ENCODE measurements around the gene ARID1B. TPM values are rescaled to one million over a fixed set of nuclear protein-coding genes. Genes with fewer than 3 reads are reported as not detected.
A peak's percentile ranks its signal among the peaks of the same experiment; 100 is the strongest.

Gene ARID1B
- total and polyA plus RNA-seq, 7 experiments from 2014 or later: 17.5 to 164 (median 139) TPM

DNA sequence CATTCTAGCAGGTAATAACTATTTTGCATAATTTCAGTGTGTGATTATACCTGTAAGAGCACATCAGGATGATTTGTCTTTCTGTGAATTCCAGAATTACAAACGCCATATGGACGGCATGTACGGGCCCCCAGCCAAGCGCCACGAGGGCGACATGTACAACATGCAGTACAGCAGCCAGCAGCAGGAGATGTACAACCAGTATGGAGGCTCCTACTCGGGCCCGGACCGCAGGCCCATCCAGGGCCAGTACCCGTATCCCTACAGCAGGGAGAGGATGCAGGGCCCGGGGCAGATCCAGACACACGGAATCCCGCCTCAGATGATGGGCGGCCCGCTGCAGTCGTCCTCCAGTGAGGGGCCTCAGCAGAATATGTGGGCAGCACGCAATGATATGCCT, 423.4 kb downstream of the ARID1B start:
- peaks cover 17 to 83% (median 25%) of the 10 kb centered on the region in 3 experiments for H3K36me3 ChIP-seq (ENCODE audit: control insufficient read depth in 2 of 3, insufficient read depth in 3 of 3, low read length in 3 of 3)
- ChIA-PET POLR2A (no interaction called here), CTCF (no interaction called here)
- Mint-ChIP-seq H3K27ac (no peak overlapping the region), H3K27me3 (no peaks in the 10 kb centered on the region), H3K9me3 (no peaks in the 10 kb centered on the region), H3K36me3 (peaks cover 8 to 39% (median 24%) of the 10 kb centered on the region in 5 donors), H3K4me3 (no peak overlapping the region), H3K4me1 (peaks cover 0 to 11% (median 7%) of the 10 kb centered on the region in 7 donors)
- no peaks in the 10 kb centered on the region for H3K9me3 ChIP-seq (ENCODE audit: control insufficient read depth in 2 of 3, low read length in 3 of 3)
- H3K4me3 ChIP-seq (ENCODE audit: low read length): no peak overlapping the region
- ATAC-seq: no peak
- H3K27me3 ChIP-seq (ENCODE audit: control insufficient read depth in 2 of 2, insufficient read depth in 2 of 2, low read length in 2 of 2): no peaks in the 10 kb centered on the region
- no peak for DNase-seq
- H3K27ac ChIP-seq (ENCODE audit: low read depth, low read length): no peak overlapping the region
- H3K4me1 ChIP-seq (ENCODE audit: control insufficient read depth in 2 of 2, insufficient read depth in 2 of 2, low read length in 2 of 2): no peaks in the 10 kb centered on the region
- intact Hi-C loops (cut with micrococcal nuclease): no loop called here

DNA sequence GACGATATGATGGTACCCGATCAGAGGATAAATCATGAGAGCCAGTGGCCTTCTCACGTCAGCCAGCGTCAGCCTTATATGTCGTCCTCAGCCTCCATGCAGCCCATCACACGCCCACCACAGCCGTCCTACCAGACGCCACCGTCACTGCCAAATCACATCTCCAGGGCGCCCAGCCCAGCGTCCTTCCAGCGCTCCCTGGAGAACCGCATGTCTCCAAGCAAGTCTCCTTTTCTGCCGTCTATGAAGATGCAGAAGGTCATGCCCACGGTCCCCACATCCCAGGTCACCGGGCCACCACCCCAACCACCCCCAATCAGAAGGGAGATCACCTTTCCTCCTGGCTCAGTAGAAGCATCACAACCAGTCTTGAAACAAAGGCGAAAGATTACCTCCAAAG, 423.9 kb downstream of the ARID1B start:
- Histone ChIP-seq H3K27me3 (ENCODE audit: control insufficient read depth in 2 of 2, insufficient read depth in 2 of 2, low read length in 2 of 2) (no peaks in the 10 kb centered on the region), H3K4me1 (ENCODE audit: control insufficient read depth in 2 of 2, insufficient read depth in 2 of 2, low read length in 2 of 2) (no peaks in the 10 kb centered on the region), H3K36me3 (ENCODE audit: control insufficient read depth in 2 of 3, insufficient read depth in 3 of 3, low read length in 3 of 3) (peaks cover 21 to 83% (median 25%) of the 10 kb centered on the region in 3 experiments), H3K9me3 (ENCODE audit: control insufficient read depth in 2 of 3, low read length in 3 of 3) (no peaks in the 10 kb centered on the region), H3K27ac (ENCODE audit: low read depth, low read length) (no peak overlapping the region), H3K4me3 (ENCODE audit: low read length) (no peak overlapping the region)
- Mint-ChIP-seq H3K9me3 (no peaks in the 10 kb centered on the region), H3K36me3 (peaks cover 13 to 41% (median 29%) of the 10 kb centered on the region in 5 donors), H3K27ac (no peak overlapping the region), H3K27me3 (no peaks in the 10 kb centered on the region), H3K4me3 (no peak overlapping the region), H3K4me1 (peaks cover 0 to 11% (median 7%) of the 10 kb centered on the region in 7 donors)
- POLR2A ChIA-PET: no interaction called here
- DNase-seq (no peak), ATAC-seq (no peak)
- CTCF ChIA-PET: no interaction called here
- intact Hi-C loops (cut with micrococcal nuclease): no loop called here

- no peak for DNase-seq
- H3K36me3 ChIP-seq (ENCODE audit: control insufficient read depth in 2 of 3, insufficient read depth in 3 of 3, low read length in 3 of 3): peaks cover 20 to 81% (median 21%) of the 10 kb centered on the region in 3 experiments
- H3K27ac Mint-ChIP-seq: no peak overlapping the region
Measured at GRCh38 chr6:157203312-157203744, 426.1 kb downstream of the ARID1B start.

DNA sequence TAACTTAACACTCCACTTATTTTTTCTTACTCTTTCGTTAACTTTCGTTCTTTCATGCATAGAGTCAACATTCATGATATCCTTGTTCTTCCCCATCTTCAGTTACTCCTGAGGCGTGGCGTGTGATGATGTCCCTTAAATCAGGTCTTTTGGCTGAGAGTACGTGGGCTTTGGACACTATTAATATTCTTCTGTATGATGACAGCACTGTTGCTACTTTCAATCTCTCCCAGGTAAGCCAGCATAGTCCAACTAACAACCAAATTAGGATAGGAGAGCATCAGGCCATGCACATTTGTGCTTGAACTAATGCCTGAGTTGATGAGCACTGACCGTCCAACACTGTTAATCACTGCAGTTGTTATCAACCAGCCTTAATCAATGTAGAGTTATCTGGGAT, 426.6 kb downstream of the ARID1B start:
- no peaks in the 10 kb centered on the region for H3K27me3 ChIP-seq (ENCODE audit: control insufficient read depth in 2 of 2, insufficient read depth in 2 of 2, low read length in 2 of 2)
- DNase-seq (no peak), ATAC-seq (no peak)
- no peaks in the 10 kb centered on the region for H3K9me3 Mint-ChIP-seq
- CTCF ChIA-PET: no interaction called here
- H3K4me3 ChIP-seq (ENCODE audit: low read length): no peak overlapping the region
- peaks cover 20 to 76% (median 21%) of the 10 kb centered on the region in 3 experiments for H3K36me3 ChIP-seq (ENCODE audit: control insufficient read depth in 2 of 3, insufficient read depth in 3 of 3, low read length in 3 of 3)
- H3K27me3 Mint-ChIP-seq: no peaks in the 10 kb centered on the region
- no peaks in the 10 kb centered on the region for H3K4me1 ChIP-seq (ENCODE audit: control insufficient read depth in 2 of 2, insufficient read depth in 2 of 2, low read length in 2 of 2)
- peaks cover 0 to 6% (median 0%) of the 10 kb centered on the region in 7 donors for H3K4me1 Mint-ChIP-seq
- H3K27ac ChIP-seq (ENCODE audit: low read depth, low read length): no peak overlapping the region
- POLR2A ChIA-PET: no interaction called here
- intact Hi-C loops (cut with micrococcal nuclease): no loop called here
- H3K27ac Mint-ChIP-seq: no peak overlapping the region
- peaks cover 17 to 42% (median 37%) of the 10 kb centered on the region in 5 donors for H3K36me3 Mint-ChIP-seq
- no peak overlapping the region for H3K4me3 Mint-ChIP-seq
- no peaks in the 10 kb centered on the region for H3K9me3 ChIP-seq (ENCODE audit: control insufficient read depth in 2 of 3, low read length in 3 of 3)

More at GRCh38 chr6:157203312-157203744, 426.1 kb downstream of the ARID1B start:
- peaks cover 17 to 42% (median 37%) of the 10 kb centered on the region in 5 donors for H3K36me3 Mint-ChIP-seq
- intact Hi-C loops (cut with micrococcal nuclease): no loop called here
- H3K27me3 Mint-ChIP-seq: no peaks in the 10 kb centered on the region
- Histone ChIP-seq H3K4me1 (ENCODE audit: control insufficient read depth in 2 of 2, insufficient read depth in 2 of 2, low read length in 2 of 2) (no peaks in the 10 kb centered on the region), H3K27ac (ENCODE audit: low read depth, low read length) (no peak overlapping the region), H3K9me3 (ENCODE audit: control insufficient read depth in 2 of 3, low read length in 3 of 3) (no peaks in the 10 kb centered on the region), H3K4me3 (ENCODE audit: low read length) (no peak overlapping the region), H3K27me3 (ENCODE audit: control insufficient read depth in 2 of 2, insufficient read depth in 2 of 2, low read length in 2 of 2) (no peaks in the 10 kb centered on the region)
- POLR2A ChIA-PET: no interaction called here
- CTCF ChIA-PET: no interaction called here
- H3K4me3 Mint-ChIP-seq: no peak overlapping the region
- no peak for ATAC-seq
- H3K4me1 Mint-ChIP-seq: peaks cover 0 to 6% (median 0%) of the 10 kb centered on the region in 7 donors
- H3K9me3 Mint-ChIP-seq: no peaks in the 10 kb centered on the region

DNA sequence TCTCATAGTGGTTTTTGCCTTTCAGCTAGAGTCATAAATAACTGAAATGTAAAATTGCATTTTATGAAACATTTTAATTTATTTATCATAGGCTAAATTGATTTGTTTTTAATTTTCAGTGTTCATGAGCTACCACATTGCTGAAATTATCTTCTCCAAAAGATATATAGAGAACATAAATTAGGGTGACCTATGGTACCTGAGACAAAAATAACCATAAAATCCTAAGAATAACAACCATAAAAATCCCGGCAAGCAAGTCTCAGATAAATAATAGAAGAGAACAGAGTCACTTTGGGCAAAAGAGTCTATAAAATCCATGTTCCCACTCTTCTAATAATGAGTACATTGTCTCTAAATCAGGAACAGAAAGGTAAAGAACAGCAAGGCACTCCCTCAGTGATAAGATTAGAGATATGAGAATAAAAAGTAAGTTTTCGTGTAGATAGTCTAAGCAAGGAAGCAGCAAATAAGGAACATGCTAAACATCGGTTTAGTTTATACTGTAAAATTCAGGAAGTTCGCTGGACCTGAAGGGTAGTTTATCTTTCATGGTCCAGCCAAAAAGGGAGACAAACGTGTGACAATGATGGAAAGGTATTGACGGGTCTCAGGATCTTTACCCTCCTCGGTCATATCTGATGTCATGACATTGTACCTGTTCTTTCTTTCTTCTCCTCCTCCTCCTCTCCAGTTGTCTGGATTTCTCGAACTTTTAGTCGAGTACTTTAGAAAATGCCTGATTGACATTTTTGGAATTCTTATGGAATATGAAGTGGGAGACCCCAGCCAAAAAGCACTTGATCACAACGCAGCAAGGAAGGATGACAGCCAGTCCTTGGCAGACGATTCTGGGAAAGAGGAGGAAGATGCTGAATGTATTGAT, 428.5 kb downstream of the ARID1B start:
- peaks cover 10 to 62% (median 18%) of the 10 kb centered on the region in 3 experiments for H3K36me3 ChIP-seq (ENCODE audit: control insufficient read depth in 2 of 3, insufficient read depth in 3 of 3, low read length in 3 of 3)
- ChIA-PET CTCF (no interaction called here), POLR2A (no interaction called here)
- H3K27me3 ChIP-seq (ENCODE audit: control insufficient read depth in 2 of 2, insufficient read depth in 2 of 2, low read length in 2 of 2): no peaks in the 10 kb centered on the region
- Mint-ChIP-seq H3K36me3 (peaks cover 17 to 38% (median 33%) of the 10 kb centered on the region in 5 donors), H3K4me3 (no peak overlapping the region), H3K27ac (peak overlapping the region in 3 of 9 donors; percentile 4 to 29 (median 22)), H3K27me3 (no peaks in the 10 kb centered on the region), H3K4me1 (peaks cover 0 to 6% (median 0%) of the 10 kb centered on the region in 7 donors), H3K9me3 (no peaks in the 10 kb centered on the region)
- intact Hi-C loops (cut with micrococcal nuclease): no loop called here
- no peaks in the 10 kb centered on the region for H3K4me1 ChIP-seq (ENCODE audit: control insufficient read depth in 2 of 2, insufficient read depth in 2 of 2, low read length in 2 of 2)
- no peak overlapping the region for H3K27ac ChIP-seq (ENCODE audit: low read depth, low read length)
- DNase-seq: no peak
- ATAC-seq: no peak
- H3K9me3 ChIP-seq (ENCODE audit: control insufficient read depth in 2 of 3, low read length in 3 of 3): no peaks in the 10 kb centered on the region
- H3K4me3 ChIP-seq (ENCODE audit: low read length): no peak overlapping the region

DNA sequence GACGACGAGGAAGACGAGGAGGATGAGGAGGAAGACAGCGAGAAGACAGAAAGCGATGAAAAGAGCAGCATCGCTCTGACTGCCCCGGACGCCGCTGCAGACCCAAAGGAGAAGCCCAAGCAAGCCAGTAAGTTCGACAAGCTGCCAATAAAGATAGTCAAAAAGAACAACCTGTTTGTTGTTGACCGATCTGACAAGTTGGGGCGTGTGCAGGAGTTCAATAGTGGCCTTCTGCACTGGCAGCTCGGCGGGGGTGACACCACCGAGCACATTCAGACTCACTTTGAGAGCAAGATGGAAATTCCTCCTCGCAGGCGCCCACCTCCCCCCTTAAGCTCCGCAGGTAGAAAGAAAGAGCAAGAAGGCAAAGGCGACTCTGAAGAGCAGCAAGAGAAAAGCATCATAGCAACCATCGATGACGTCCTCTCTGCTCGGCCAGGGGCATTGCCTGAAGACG, 429.2 kb downstream of the ARID1B start:
- no peaks in the 10 kb centered on the region for H3K4me1 ChIP-seq (ENCODE audit: control insufficient read depth in 2 of 2, insufficient read depth in 2 of 2, low read length in 2 of 2)
- H3K9me3 ChIP-seq (ENCODE audit: control insufficient read depth in 2 of 3, low read length in 3 of 3): no peaks in the 10 kb centered on the region
- H3K4me1 Mint-ChIP-seq: peaks cover 0 to 6% (median 0%) of the 10 kb centered on the region in 7 donors
- ATAC-seq (no peak), DNase-seq (no peak)
- H3K27ac Mint-ChIP-seq: peak overlapping the region in 2 of 9 donors; percentile 8 to 22
- no peaks in the 10 kb centered on the region for H3K9me3 Mint-ChIP-seq
- H3K27ac ChIP-seq (ENCODE audit: low read depth, low read length): no peak overlapping the region
- intact Hi-C loops (cut with micrococcal nuclease): no loop called here
- CTCF ChIA-PET: no interaction called here
- no peak overlapping the region for H3K4me3 ChIP-seq (ENCODE audit: low read length)
- POLR2A ChIA-PET: no interaction called here
- peaks cover 4 to 55% (median 12%) of the 10 kb centered on the region in 3 experiments for H3K36me3 ChIP-seq (ENCODE audit: control insufficient read depth in 2 of 3, insufficient read depth in 3 of 3, low read length in 3 of 3)
- no peak overlapping the region for H3K4me3 Mint-ChIP-seq
- peaks cover 17 to 33% (median 28%) of the 10 kb centered on the region in 5 donors for H3K36me3 Mint-ChIP-seq
- no peaks in the 10 kb centered on the region for H3K27me3 ChIP-seq (ENCODE audit: control insufficient read depth in 2 of 2, insufficient read depth in 2 of 2, low read length in 2 of 2)
- no peaks in the 10 kb centered on the region for H3K27me3 Mint-ChIP-seq

All from naive thymus-derived CD4-positive, alpha-beta T cell (primary cell).